Keratinocyte (primary cell): Measurements from ENCODE around the gene DUSP5. TPM values are rescaled to one million over a fixed set of nuclear protein-coding genes. Genes with fewer than 3 reads are reported as not detected.

ENCODE experiments used
- DNase-seq: peaks from one replicate; pipeline ENCODE4 v3.0.0-alpha.2; 2011; ENCODE audit warnings: low read depth, missing footprints, low spot score
- FAIRE-seq: peaks from 2 replicates; lab custom pipeline; 2011; peaks lifted over from hg19 to GRCh38; lab: Jason Lieb, UNC
- H2AFZ ChIP-seq: 2 replicates; pipeline ENCODE4 v1.6.0; 2012; ENCODE audit warnings: low read length, control low read depth, inconsistent platforms; ENCODE audit not compliant: control insufficient read depth
- H3K27ac ChIP-seq: 2 replicates; pipeline ENCODE4 v1.5.1; 2011; ENCODE audit warnings: low read length; ENCODE audit not compliant: control insufficient read depth, insufficient read depth
- H3K27me3 ChIP-seq: 3 replicates; pipeline ENCODE4 v1.6.0; 2011; ENCODE audit warnings: low read length; ENCODE audit not compliant: control insufficient read depth, insufficient read depth; ENCODE audit errors: extremely low read depth
- H3K36me3 ChIP-seq, 2 experiments: 2 replicates in 1 of 2; 3 replicates in 1 of 2; pipeline ENCODE4 v1.5.1; 2011; ENCODE audit warnings: low read length in 2 of 2, mild to moderate bottlenecking in 1 of 2; ENCODE audit not compliant: control insufficient read depth in 2 of 2, insufficient read depth in 2 of 2; ENCODE audit errors: extremely low read depth in 1 of 2
- H3K4me1 ChIP-seq: 3 replicates; pipeline ENCODE4 v1.5.1; 2011; ENCODE audit warnings: low read length; ENCODE audit not compliant: control insufficient read depth, insufficient read depth; ENCODE audit errors: extremely low read depth
- H3K4me2 ChIP-seq: 3 replicates; pipeline ENCODE4 v1.6.0; 2011; ENCODE audit warnings: low read depth, low read length; ENCODE audit not compliant: control insufficient read depth, insufficient read depth; ENCODE audit errors: extremely low read depth
- H3K4me3 ChIP-seq, 3 experiments: fragments of 200-600 bp in 1 of 3; sonication (generic) in 1 of 3; 2 replicates in 2 of 3; 3 replicates in 1 of 3; pipeline ENCODE4 v1.5.1; 2011 to 2016; ENCODE audit warnings: low read length in 3 of 3, mild to moderate bottlenecking in 3 of 3, control low read depth in 2 of 3, inconsistent platforms in 1 of 3, low read depth in 1 of 3, mixed read lengths in 1 of 3, mixed run types in 1 of 3, moderate library complexity in 1 of 3; ENCODE audit not compliant: control insufficient read depth in 2 of 3, insufficient read depth in 2 of 3; ENCODE audit errors: extremely low read depth in 1 of 3
- H3K79me2 ChIP-seq: 2 replicates; pipeline ENCODE4 v1.6.0; 2012; ENCODE audit warnings: low read length; ENCODE audit not compliant: control insufficient read depth, insufficient read depth
- H3K9ac ChIP-seq: 3 replicates; pipeline ENCODE4 v1.6.0; 2011; ENCODE audit warnings: low read length; ENCODE audit not compliant: control insufficient read depth, insufficient read depth; ENCODE audit errors: extremely low read depth
- H3K9me1 ChIP-seq: 3 replicates; pipeline ENCODE4 v1.6.0; 2011; ENCODE audit warnings: low read length; ENCODE audit not compliant: control insufficient read depth, insufficient read depth; ENCODE audit errors: extremely low read depth
- H3K9me3 ChIP-seq: 2 replicates; pipeline ENCODE4 v1.5.1; 2012; ENCODE audit warnings: low read depth, low read length; ENCODE audit not compliant: control insufficient read depth
- H4K20me1 ChIP-seq: 3 replicates; pipeline ENCODE4 v1.6.0; 2011; ENCODE audit warnings: low read length; ENCODE audit not compliant: control insufficient read depth, insufficient read depth; ENCODE audit errors: extremely low read depth
- CTCF ChIP-seq, 3 experiments: IDR thresholded peaks in 1 of 3; conservative IDR thresholded peaks in 1 of 3; optimal IDR thresholded peaks in 1 of 3; 2 replicates in 2 of 3; 3 replicates in 1 of 3; pipeline versions ENCODE3 to v1.5.1; 2011; ENCODE audit warnings: low read length in 3 of 3, mild to moderate bottlenecking in 3 of 3, moderate library complexity in 2 of 3, control low read depth in 1 of 3, inconsistent platforms in 1 of 3; ENCODE audit not compliant: insufficient read depth in 2 of 3; ENCODE audit errors: extremely low read depth in 1 of 3
- EZH2 ChIP-seq: IDR thresholded peaks from one replicate; pipeline ENCODE4 v1.6.1; 2012; ENCODE audit warnings: inconsistent platforms, mild to moderate bottlenecking, low read length, moderate library complexity
- dilution Hi-C: fragments of 300-500 bp; cut with MboI; formaldehyde crosslinking; loops from one replicate; pipeline ENCODE4 v1.7.0; 2020; ENCODE audit warnings: low sequenced_read_pairs; ENCODE audit not compliant: extremely low pct_ligation_motif_present
- polyA plus RNA-seq, 5 experiments: library from polyadenylated mRNA; depleted of rRNA in 3 of 5; stranded (reverse) in 3 of 5; stranded (forward) in 1 of 5; unstranded in 1 of 5; fragments of >200 nt; gene quantifications; 1 replicate in 1 of 5; 2 replicates in 3 of 5; 3 replicates in 1 of 5; pipeline versions ENCODE4 v1.2.1 to v1.2.3, GENCODE V29; 2011 to 2012; ENCODE audit warnings: missing spikeins in 2 of 5, low read depth in 1 of 5, low replicate concordance in 1 of 5

Gene DUSP5
- polyA plus RNA-seq, 1 donor (not counting 4 experiments of a cell fraction or from before 2014, with no cell fraction given) = 49.6 TPM

- H3K4me2 ChIP-seq = no peak overlapping the region
- H4K20me1 ChIP-seq = no peaks in the 10 kb centered on the region
- no peak for TF ChIP-seq CTCF (optimal IDR thresholded peaks at IDR 0.05 in 1 of 3, IDR thresholded peaks at IDR 0.05 in 1 of 3, conservative IDR thresholded peaks at IDR 0.05 in 1 of 3; ENCODE audit: extremely low read depth in 1 of 3, insufficient read depth in 2 of 3, low read length in 3 of 3)
- TF ChIP-seq EZH2 = no peak
- DNase-seq = no peak
- H3K4me1 ChIP-seq = peaks cover 9% of the 10 kb centered on the region
- no peaks in the 10 kb centered on the region for H3K9me3 ChIP-seq
- H2AFZ ChIP-seq = no peak overlapping the region
- H3K9me1 ChIP-seq = no peaks in the 10 kb centered on the region
- dilution Hi-C loops = no loop called here
- no peak overlapping the region for H3K9ac ChIP-seq
- H3K4me3 ChIP-seq = no peak overlapping the region
- no peaks in the 10 kb centered on the region for H3K27me3 ChIP-seq
- H3K27ac ChIP-seq = no peak overlapping the region
- no peaks in the 10 kb centered on the region for H3K79me2 ChIP-seq
- FAIRE-seq = no peak
- H3K36me3 ChIP-seq = no peaks in the 10 kb centered on the region
Observed at GRCh38 chr10:110539091-110539490, 41.4 kb downstream of the DUSP5 start.

- Histone ChIP-seq H3K9me1 (no peaks in the 10 kb centered on the region), H3K4me3 (no peak overlapping the region), H3K36me3 (no peaks in the 10 kb centered on the region), H2AFZ (no peak overlapping the region), H3K4me2 (no peak overlapping the region), H3K27ac (no peak overlapping the region), H3K79me2 (no peaks in the 10 kb centered on the region), H4K20me1 (no peaks in the 10 kb centered on the region), H3K4me1 (peaks cover 9% of the 10 kb centered on the region), H3K27me3 (no peaks in the 10 kb centered on the region), H3K9me3 (no peaks in the 10 kb centered on the region), H3K9ac (no peak overlapping the region)
- FAIRE-seq = no peak
- dilution Hi-C loops = no loop called here
- no peak for DNase-seq
- TF ChIP-seq CTCF (optimal IDR thresholded peaks at IDR 0.05 in 1 of 3, IDR thresholded peaks at IDR 0.05 in 1 of 3, conservative IDR thresholded peaks at IDR 0.05 in 1 of 3; ENCODE audit: extremely low read depth in 1 of 3, insufficient read depth in 2 of 3, low read length in 3 of 3) = no peak
- no peak for TF ChIP-seq EZH2
Observed at GRCh38 chr10:110540031-110540430, 42.3 kb downstream of the DUSP5 start.
